NOMO-1 treated with dmso at 0.1 percent for 144 hours (cell line): ENCODE results near the gene SFXN2.
"Not testable (repeated sequence)": the region's sequence is repeated elsewhere in the genome, so short reads cannot be mapped to it uniquely, and the experiment has no call there.

Source experiments
- DNase-seq: peaks from one replicate; lab custom pipeline; 2025; ENCODE audit not compliant: unreplicated experiment; lab: John Stamatoyannopoulos, UW

Gene SFXN2

GRCh38 chr10:102752934-102753664 lies 38.7 kb downstream of the SFXN2 start:
- DNase-seq = peak; percentile 33

GRCh38 chr10:102753718-102754117 lies 39.3 kb downstream of the SFXN2 start:
- DNase-seq = no peak

GRCh38 chr10:102757323-102757722 lies 42.9 kb downstream of the SFXN2 start:
- no peak for DNase-seq

- DNase-seq = no peak
Observed at GRCh38 chr10:102758240-102758932, 44.0 kb downstream of the SFXN2 start.

- not testable (repeated sequence) for DNase-seq
Observed at GRCh38 chr10:102758933-102759262, 44.5 kb downstream of the SFXN2 start.

- no peak for DNase-seq
Observed at GRCh38 chr10:102759497-102760210, 45.2 kb downstream of the SFXN2 start.

GRCh38 chr10:102761981-102762380 lies 47.5 kb downstream of the SFXN2 start:
- DNase-seq = no peak

GRCh38 chr10:102762401-102763015 lies 48.1 kb downstream of the SFXN2 start:
- no peak for DNase-seq

- DNase-seq = no peak
Observed at GRCh38 chr10:102763037-102763607, 48.7 kb downstream of the SFXN2 start.

GRCh38 chr10:102764470-102765161 lies 50.2 kb downstream of the SFXN2 start:
- no peak for DNase-seq

GRCh38 chr10:102765336-102765735 lies 50.9 kb downstream of the SFXN2 start:
- DNase-seq = no peak

GRCh38 chr10:102767428-102768160 lies 53.2 kb downstream of the SFXN2 start:
- DNase-seq = no peak

GRCh38 chr10:102769375-102770107 lies 55.1 kb downstream of the SFXN2 start:
- DNase-seq = no peak

- DNase-seq = no peak
Observed at GRCh38 chr10:102770108-102770482, 55.7 kb downstream of the SFXN2 start.

- no peak for DNase-seq
Observed at GRCh38 chr10:102770792-102771191, 56.4 kb downstream of the SFXN2 start.

GRCh38 chr10:102773320-102773719 lies 58.9 kb downstream of the SFXN2 start:
- no peak for DNase-seq

GRCh38 chr10:102773986-102774385 lies 59.5 kb downstream of the SFXN2 start:
- no peak for DNase-seq

- DNase-seq = no peak
Observed at GRCh38 chr10:102775201-102775934, 60.9 kb downstream of the SFXN2 start.
